IPS DF 6.9 (cell line): ENCODE results near the gene ALPG.
"Not testable (repeated sequence)": the region's sequence is repeated elsewhere in the genome, so short reads cannot be mapped to it uniquely, and the experiment has no call there.

Source experiments
- DNase-seq: peaks from one replicate; pipeline ENCODE4 v3.0.0-alpha.2; 2013; ENCODE audit warnings: low read depth, low spot score
- H3K27ac ChIP-seq: one replicate; pipeline ENCODE4 v1.5.1; 2013; ENCODE audit warnings: low read length, control low read depth
- H3K27me3 ChIP-seq: 2 replicates; pipeline ENCODE4 v1.6.1; 2013; ENCODE audit warnings: mild to moderate bottlenecking, low read length; ENCODE audit not compliant: control insufficient read depth, insufficient read depth
- H3K36me3 ChIP-seq: 2 replicates; pipeline ENCODE4 v1.6.1; 2013; ENCODE audit warnings: low read length; ENCODE audit not compliant: control insufficient read depth, insufficient read depth
- H3K4me1 ChIP-seq: 2 replicates; pipeline ENCODE4 v1.6.1; 2013; ENCODE audit warnings: low read length; ENCODE audit not compliant: control insufficient read depth, insufficient read depth
- H3K4me3 ChIP-seq: 2 replicates; pipeline ENCODE4 v1.5.1; 2013; ENCODE audit warnings: mild to moderate bottlenecking, low read length
- H3K9me3 ChIP-seq: 2 replicates; pipeline ENCODE4 v1.6.1; 2013; ENCODE audit warnings: low read length, inconsistent platforms; ENCODE audit not compliant: control insufficient read depth, insufficient read depth
- WGBS: extraction: QIAGEN DNeasy Blood & Tissue Kit; methylation state at CpG from one replicate; pipeline ENCODE4 v1.1.7; 2013; ENCODE audit warnings: mixed read lengths, missing lambda C conversion rate; ENCODE audit not compliant: insufficient read length, insufficient coverage; 5-methylcytosine and 5-hydroxymethylcytosine counted together

Gene ALPG

GRCh38 chr2:232435805-232436204 is 29.2 kb downstream of the ALPG start:
- no peaks in the 10 kb centered on the region for H3K9me3 ChIP-seq
- peaks cover 5% of the 10 kb centered on the region; the same call in 1 of the 2 replicates for H3K4me1 ChIP-seq
- no peak for DNase-seq
- H3K27me3 ChIP-seq, result no peaks in the 10 kb centered on the region
- WGBS, result no CpG with 5 or more reads among the region's 7 CpGs
- H3K36me3 ChIP-seq, result no peaks in the 10 kb centered on the region
- H3K4me3 ChIP-seq, result no peak overlapping the region
- no peak overlapping the region for H3K27ac ChIP-seq

- Histone ChIP-seq H3K4me3 (no peak overlapping the region), H3K36me3 (no peaks in the 10 kb centered on the region), H3K27ac (no peak overlapping the region), H3K9me3 (no peaks in the 10 kb centered on the region), H3K27me3 (no peaks in the 10 kb centered on the region), H3K4me1 (peaks cover 5% of the 10 kb centered on the region; the same call in 1 of the 2 replicates)
- DNase-seq, result no peak
- no CpG with 5 or more reads among the region's 15 CpGs for WGBS
Observed at GRCh38 chr2:232436381-232437194, 29.9 kb downstream of the ALPG start.

- no CpG with 5 or more reads among the region's 12 CpGs for WGBS
- Histone ChIP-seq H3K4me3 (no peak overlapping the region), H3K9me3 (no peaks in the 10 kb centered on the region), H3K4me1 (peaks cover 5% of the 10 kb centered on the region; the same call in 1 of the 2 replicates), H3K27ac (no peak overlapping the region), H3K27me3 (no peaks in the 10 kb centered on the region), H3K36me3 (no peaks in the 10 kb centered on the region)
- no peak for DNase-seq
Observed at GRCh38 chr2:232437195-232437571, 30.5 kb downstream of the ALPG start.

GRCh38 chr2:232438091-232438490 is 31.4 kb downstream of the ALPG start:
- no CpG with 5 or more reads among the region's 12 CpGs for WGBS
- H3K27ac ChIP-seq, result no peak overlapping the region
- no peaks in the 10 kb centered on the region for H3K36me3 ChIP-seq
- no peak overlapping the region for H3K4me3 ChIP-seq
- DNase-seq, result no peak
- no peaks in the 10 kb centered on the region for H3K9me3 ChIP-seq
- no peaks in the 10 kb centered on the region for H3K27me3 ChIP-seq
- H3K4me1 ChIP-seq, result 0 out of 2 replicates have a peak, but pooled peaks cover 1% of the 10 kb centered on the region

- no peak for DNase-seq
- Histone ChIP-seq H3K9me3 (no peaks in the 10 kb centered on the region), H3K36me3 (no peaks in the 10 kb centered on the region), H3K4me1 (0 out of 2 replicates have a peak, but pooled peaks cover 1% of the 10 kb centered on the region), H3K4me3 (no peak overlapping the region), H3K27me3 (no peaks in the 10 kb centered on the region), H3K27ac (no peak overlapping the region)
- WGBS, result no CpG with 5 or more reads among the region's 22 CpGs
Observed at GRCh38 chr2:232438951-232439757, 32.5 kb downstream of the ALPG start.

GRCh38 chr2:232439758-232440135 is 33.1 kb downstream of the ALPG start:
- Histone ChIP-seq H3K36me3 (no peaks in the 10 kb centered on the region), H3K27me3 (no peaks in the 10 kb centered on the region), H3K9me3 (no peaks in the 10 kb centered on the region), H3K27ac (no peak overlapping the region), H3K4me1 (0 out of 2 replicates have a peak, but pooled peaks cover 1% of the 10 kb centered on the region), H3K4me3 (no peak overlapping the region)
- DNase-seq, result no peak
- WGBS, result no CpG with 5 or more reads among the region's 5 CpGs

- H3K36me3 ChIP-seq, H3K4me1 ChIP-seq, H3K9me3 ChIP-seq, H3K4me3 ChIP-seq, DNase-seq, H3K27me3 ChIP-seq, H3K27ac ChIP-seq: not testable (repeated sequence)
- WGBS, result no CpG with 5 or more reads among the region's 16 CpGs
Observed at GRCh38 chr2:232440220-232441018, 33.8 kb downstream of the ALPG start.

- Histone ChIP-seq H3K36me3 (no peaks in the 10 kb centered on the region), H3K27ac (no peak overlapping the region), H3K4me1 (0 out of 2 replicates have a peak, but pooled peaks cover 1% of the 10 kb centered on the region), H3K9me3 (no peaks in the 10 kb centered on the region), H3K4me3 (no peak overlapping the region), H3K27me3 (no peaks in the 10 kb centered on the region)
- WGBS, result no CpG with 5 or more reads among the region's 12 CpGs
- no peak for DNase-seq
Observed at GRCh38 chr2:232441147-232441651, 34.6 kb downstream of the ALPG start.

GRCh38 chr2:232441922-232442321 is 35.3 kb downstream of the ALPG start:
- WGBS, result no CpG with 5 or more reads among the region's 10 CpGs
- H3K27me3 ChIP-seq, result not testable (repeated sequence)

GRCh38 chr2:232442431-232442830 is 35.8 kb downstream of the ALPG start:
- not testable (repeated sequence) for DNase-seq, H3K36me3 ChIP-seq, H3K4me1 ChIP-seq, H3K9me3 ChIP-seq, H3K27ac ChIP-seq, H3K27me3 ChIP-seq, H3K4me3 ChIP-seq
- WGBS, result no CpG with 5 or more reads among the region's 13 CpGs

More at GRCh38 chr2:232441922-232442321, 35.3 kb downstream of the ALPG start:
- DNase-seq, H3K4me1 ChIP-seq, H3K27ac ChIP-seq, H3K9me3 ChIP-seq, H3K36me3 ChIP-seq, H3K4me3 ChIP-seq: not testable (repeated sequence)
